Mesenchymal stem cell (in vitro differentiated cells and primary cell): ENCODE data around the gene GNS.
A peak's percentile ranks its signal among the peaks of the same experiment; 100 is the strongest.
"Not testable (repeated sequence)": the region's sequence is repeated elsewhere in the genome, so short reads cannot be mapped to it uniquely, and the experiment has no call there.

Experiments used
- DNase-seq: peaks from one replicate; pipeline ENCODE4 v3.0.0-alpha.2; 2013
- H2AFZ ChIP-seq: one replicate; pipeline ENCODE4 v1.6.1; 2013; ENCODE audit warnings: low read depth, mild to moderate bottlenecking, control low read depth, inconsistent platforms, low read length, moderate library complexity
- H2AK5ac ChIP-seq: 2 replicates; pipeline ENCODE4 v1.6.1; 2013; ENCODE audit warnings: low read length, moderate library complexity, mild to moderate bottlenecking, inconsistent platforms; ENCODE audit not compliant: severe bottlenecking
- H2BK120ac ChIP-seq: one replicate; pipeline ENCODE4 v1.6.1; 2013; ENCODE audit warnings: low read depth, mild to moderate bottlenecking, inconsistent platforms, low read length, moderate library complexity
- H2BK12ac ChIP-seq, 2 experiments: one replicate each; pipeline ENCODE4 v1.6.1; 2013; ENCODE audit warnings: inconsistent platforms in 2 of 2, low read length in 2 of 2, mild to moderate bottlenecking in 2 of 2, moderate library complexity in 2 of 2, control low read depth in 1 of 2
- H2BK15ac ChIP-seq: one replicate; pipeline ENCODE4 v1.6.1; 2013; ENCODE audit warnings: mild to moderate bottlenecking, low read depth, inconsistent platforms; ENCODE audit not compliant: poor library complexity, severe bottlenecking
- H2BK5ac ChIP-seq: 2 replicates; pipeline ENCODE4 v1.6.1; 2013; ENCODE audit warnings: low read depth, mild to moderate bottlenecking, low read length, control low read depth, inconsistent platforms; ENCODE audit not compliant: poor library complexity, severe bottlenecking
- H3K14ac ChIP-seq, 2 experiments: one replicate each; pipeline ENCODE4 v1.6.1; 2013; ENCODE audit warnings: inconsistent platforms in 2 of 2, low read length in 2 of 2, control low read depth in 1 of 2, mild to moderate bottlenecking in 1 of 2, moderate library complexity in 1 of 2
- H3K18ac ChIP-seq, 2 experiments: one replicate each; pipeline ENCODE4 v1.6.1; 2013; ENCODE audit warnings: inconsistent platforms in 2 of 2, low read length in 2 of 2, control low read depth in 1 of 2, low read depth in 1 of 2, mild to moderate bottlenecking in 1 of 2
- H3K23ac ChIP-seq, 2 experiments: one replicate each; pipeline ENCODE4 v1.6.1; 2013; ENCODE audit warnings: inconsistent platforms in 2 of 2, low read length in 2 of 2, mild to moderate bottlenecking in 2 of 2, moderate library complexity in 2 of 2, control low read depth in 1 of 2
- H3K27ac ChIP-seq: 2 replicates; pipeline ENCODE4 v1.5.1; 2013; ENCODE audit warnings: mild to moderate bottlenecking, moderate library complexity, low read length, control low read depth, inconsistent platforms; ENCODE audit not compliant: poor library complexity, severe bottlenecking
- H3K27me3 ChIP-seq, 2 experiments: 2 replicates each; pipeline versions ENCODE4 v1.6.1 to v1.7.0; 2013; ENCODE audit warnings: low read length in 2 of 2, mild to moderate bottlenecking in 2 of 2, moderate library complexity in 2 of 2, control low read depth in 1 of 2, inconsistent platforms in 1 of 2; ENCODE audit not compliant: control insufficient read depth in 1 of 2, insufficient read depth in 1 of 2
- H3K36me3 ChIP-seq, 2 experiments: 2 replicates each; pipeline versions ENCODE4 v1.6.1 to v1.7.0; 2013; ENCODE audit warnings: low read length in 2 of 2, control low read depth in 1 of 2, inconsistent platforms in 1 of 2, low read depth in 1 of 2, mild to moderate bottlenecking in 1 of 2; ENCODE audit not compliant: insufficient read depth in 2 of 2, control insufficient read depth in 1 of 2
- H3K4ac ChIP-seq, 2 experiments: one replicate each; pipeline ENCODE4 v1.6.1; 2013; ENCODE audit warnings: inconsistent platforms in 2 of 2, low read length in 2 of 2, mild to moderate bottlenecking in 2 of 2, moderate library complexity in 2 of 2, control low read depth in 1 of 2, low read depth in 1 of 2
- H3K4me1 ChIP-seq: 2 replicates; pipeline ENCODE4 v1.6.1; 2013; ENCODE audit warnings: low read depth, low read length, control low read depth; ENCODE audit not compliant: control insufficient read depth, insufficient read depth
- H3K4me2 ChIP-seq: 2 replicates; pipeline ENCODE4 v1.6.1; 2013; ENCODE audit warnings: low read length, mild to moderate bottlenecking, inconsistent platforms; ENCODE audit not compliant: poor library complexity, severe bottlenecking
- H3K4me3 ChIP-seq, 2 experiments: 2 replicates each; pipeline versions ENCODE4 v1.5.1 to v1.7.0; 2013; ENCODE audit warnings: low read length in 2 of 2, mild to moderate bottlenecking in 2 of 2, control low read depth in 1 of 2, low read depth in 1 of 2; ENCODE audit not compliant: insufficient read depth in 1 of 2
- H3K79me1 ChIP-seq: replicated peaks from 2 replicates; pipeline ENCODE4 v1.6.1; 2013; ENCODE audit warnings: mild to moderate bottlenecking, control low read depth, low read length, inconsistent platforms; ENCODE audit not compliant: poor library complexity, severe bottlenecking
- H3K9ac ChIP-seq: 2 replicates; pipeline ENCODE4 v1.7.0; 2013; ENCODE audit warnings: mild to moderate bottlenecking, low read length, moderate library complexity
- H3K9me3 ChIP-seq: 2 replicates; pipeline ENCODE4 v1.7.0; 2013; ENCODE audit warnings: mild to moderate bottlenecking, low read length; ENCODE audit not compliant: control insufficient read depth
- H4K8ac ChIP-seq: one replicate; pipeline ENCODE4 v1.6.1; 2013; ENCODE audit warnings: inconsistent platforms, mild to moderate bottlenecking, low read length, moderate library complexity
- H4K91ac ChIP-seq: one replicate; pipeline ENCODE4 v1.6.1; 2013; ENCODE audit warnings: mild to moderate bottlenecking, low read length, inconsistent platforms
- WGBS: methylation state at CpG from one replicate; pipeline ENCODE4 v1.1.7; 2013; ENCODE audit warnings: mixed read lengths; 5-methylcytosine and 5-hydroxymethylcytosine counted together

Gene GNS

DNA sequence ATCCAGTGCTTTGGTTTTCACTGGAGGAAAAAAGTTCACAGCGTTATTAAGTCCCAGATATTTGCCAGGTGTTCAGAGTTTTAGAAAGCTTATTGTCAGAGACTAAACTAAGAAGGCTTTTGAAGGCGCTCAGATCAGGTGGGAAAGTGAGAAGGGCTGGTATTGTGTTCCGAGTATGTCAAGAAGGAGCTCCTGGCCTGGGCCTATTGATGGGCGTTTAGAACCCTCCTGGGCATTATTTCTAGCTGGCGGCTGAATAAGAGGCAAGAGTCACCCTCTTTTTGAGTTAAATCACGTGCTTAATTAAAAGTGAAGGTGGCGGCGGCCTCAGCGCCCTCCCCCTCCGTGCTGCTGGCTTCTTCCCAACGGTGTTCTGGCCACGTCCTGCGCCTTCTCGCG is 20.9 kb upstream of the GNS start:
- Histone ChIP-seq H3K9me3 (peaks cover 10% of the 10 kb centered on the region), H3K9ac (no peak overlapping the region), H3K27me3 (peaks cover 51 to 64% of the 10 kb centered on the region in 2 experiments), H2AFZ (no peak overlapping the region), H2BK120ac (no peak overlapping the region), H3K23ac (no peak overlapping the region), H3K4me1 (peaks cover 11% of the 10 kb centered on the region), H3K79me1 (no peaks in the 10 kb centered on the region), H4K8ac (no peak overlapping the region), H2AK5ac (no peak overlapping the region), H3K4me3 (peak overlapping the region; percentile 50 to 65), H3K18ac (peak overlapping the region in 1 of 2 experiments; percentile 64), H2BK5ac (no peak overlapping the region), H3K14ac (no peak overlapping the region), H3K27ac (no peak overlapping the region), H3K4me2 (peak overlapping the region; percentile 80), H3K4ac (no peak overlapping the region), H2BK12ac (no peak overlapping the region), H2BK15ac (no peak overlapping the region), H4K91ac (no peak overlapping the region), H3K36me3 (no peaks in the 10 kb centered on the region)
- WGBS, result 24% methylated on average over 15 of the region's 15 CpGs
- DNase-seq, result no peak

DNA sequence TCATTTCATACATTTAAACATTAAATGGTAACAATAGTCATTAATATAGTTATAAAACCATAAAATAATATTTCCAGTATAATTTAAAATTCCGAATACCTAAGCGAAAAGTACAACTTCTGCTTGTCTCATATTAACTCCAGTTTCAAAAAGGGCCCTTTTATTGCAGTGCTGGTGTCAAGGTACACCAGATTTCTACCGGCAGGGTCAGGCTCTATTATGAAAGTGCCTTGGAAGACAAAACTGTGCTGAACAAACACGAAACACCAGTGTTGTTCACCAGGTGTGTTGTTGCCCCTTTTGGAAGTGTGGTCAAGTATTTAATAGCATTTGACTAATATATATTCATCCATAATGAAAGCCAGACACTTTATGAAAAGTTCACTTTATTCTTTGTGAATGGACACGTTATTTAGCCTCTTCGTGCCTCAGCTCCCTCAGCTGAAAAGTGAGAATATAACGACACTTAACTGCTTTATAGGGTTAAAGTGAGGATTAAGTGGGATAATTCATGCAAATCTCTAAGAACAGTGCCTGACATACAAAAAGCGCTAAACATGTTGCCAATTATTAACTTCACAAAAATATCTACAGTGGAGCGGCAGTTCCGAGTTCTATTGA is 20.3 kb upstream of the GNS start:
- no peak overlapping the region for H4K8ac ChIP-seq
- peaks cover 51 to 59% of the 10 kb centered on the region in 2 experiments for H3K27me3 ChIP-seq
- no peak overlapping the region for H3K9ac ChIP-seq
- no peak overlapping the region for H3K4me2 ChIP-seq
- no peaks in the 10 kb centered on the region for H3K36me3 ChIP-seq
- H2BK5ac ChIP-seq, result no peak overlapping the region
- no peak overlapping the region for H2BK12ac ChIP-seq
- WGBS, result 95% methylated on average over 9 of the region's 10 CpGs
- H3K4me3 ChIP-seq, result no peak overlapping the region
- no peak overlapping the region for H3K18ac ChIP-seq
- no peak overlapping the region for H3K14ac ChIP-seq
- H3K23ac ChIP-seq, result no peak overlapping the region
- H2BK120ac ChIP-seq, result no peak overlapping the region
- no peak for DNase-seq
- H2AFZ ChIP-seq, result no peak overlapping the region
- peaks cover 11% of the 10 kb centered on the region for H3K9me3 ChIP-seq
- no peak overlapping the region for H4K91ac ChIP-seq
- no peaks in the 10 kb centered on the region for H3K79me1 ChIP-seq
- H3K27ac ChIP-seq, result no peak overlapping the region
- H3K4me1 ChIP-seq, result peaks cover 11% of the 10 kb centered on the region
- H3K4ac ChIP-seq, result no peak overlapping the region
- H2AK5ac ChIP-seq, result no peak overlapping the region
- H2BK15ac ChIP-seq, result no peak overlapping the region

DNA sequence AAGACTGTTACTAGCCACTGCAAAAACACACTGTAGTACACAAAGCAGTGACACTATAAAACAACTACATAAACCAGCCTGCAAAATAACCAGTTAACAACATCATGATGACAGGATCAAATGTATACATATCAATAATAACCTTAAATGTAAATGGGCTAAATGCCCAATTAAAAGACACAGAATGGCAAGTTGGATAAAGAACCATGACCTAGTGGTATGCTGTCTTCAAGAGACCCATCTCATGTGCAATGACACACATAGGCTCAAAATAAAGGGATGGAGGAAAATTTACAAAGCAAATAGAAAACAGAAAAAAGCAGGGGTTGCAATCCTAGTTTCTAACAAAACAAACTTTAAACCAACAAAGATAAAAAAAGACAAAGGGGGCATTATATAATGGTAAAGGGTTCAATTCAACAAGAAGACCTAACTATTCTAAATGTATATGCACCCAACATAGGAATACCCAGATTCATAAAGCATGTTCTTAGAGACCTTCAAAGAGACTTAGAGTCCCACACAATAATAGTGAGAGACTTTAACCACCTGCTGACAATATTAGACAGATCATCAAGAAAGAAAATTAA is 16.0 kb upstream of the GNS start:
- peaks cover 24 to 28% of the 10 kb centered on the region in 2 experiments for H3K27me3 ChIP-seq
- H3K23ac ChIP-seq, H2AK5ac ChIP-seq, H2BK12ac ChIP-seq, H3K18ac ChIP-seq, H3K36me3 ChIP-seq, H3K27ac ChIP-seq, H2AFZ ChIP-seq, DNase-seq, H2BK5ac ChIP-seq, H3K4ac ChIP-seq, H3K4me3 ChIP-seq, H3K4me2 ChIP-seq, H3K9ac ChIP-seq, H3K4me1 ChIP-seq, H3K14ac ChIP-seq, H2BK15ac ChIP-seq, H2BK120ac ChIP-seq, H4K91ac ChIP-seq, H3K79me1 ChIP-seq, H4K8ac ChIP-seq: not testable (repeated sequence)
- H3K9me3 ChIP-seq, result peaks cover 22% of the 10 kb centered on the region

DNA sequence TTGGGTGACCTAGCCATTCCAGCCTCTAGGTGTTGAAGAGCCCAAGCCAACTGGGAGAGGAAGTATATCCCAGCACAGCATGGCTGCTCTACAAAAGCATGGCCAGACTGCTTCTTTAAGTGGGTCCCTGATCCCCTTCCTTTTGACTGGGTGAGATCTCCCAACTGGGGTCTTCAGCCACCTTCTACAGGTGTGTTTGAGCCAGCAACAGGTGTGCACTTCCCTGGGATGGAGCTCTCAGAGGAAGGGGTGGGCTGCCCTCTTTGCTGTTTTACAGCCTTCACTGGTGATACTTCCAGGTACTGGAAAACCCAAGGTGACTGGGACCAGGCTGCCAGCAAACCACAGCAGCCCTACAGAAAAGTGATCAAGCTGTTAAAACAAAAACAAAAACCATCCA is 14.2 kb upstream of the GNS start:
- Histone ChIP-seq H3K79me1 (no peaks in the 10 kb centered on the region), H3K27me3 (peaks cover 13% of the 10 kb centered on the region in 2 experiments), H3K9me3 (peaks cover 22% of the 10 kb centered on the region), H3K4me2 (no peak overlapping the region), H3K36me3 (no peaks in the 10 kb centered on the region), H3K9ac (no peak overlapping the region), H3K4me3 (no peak overlapping the region), H2BK120ac (no peak overlapping the region), H3K18ac (no peak overlapping the region), H2AFZ (no peak overlapping the region), H3K4ac (no peak overlapping the region), H2AK5ac (no peak overlapping the region), H3K23ac (no peak overlapping the region), H2BK15ac (no peak overlapping the region), H3K4me1 (no peaks in the 10 kb centered on the region), H3K27ac (no peak overlapping the region), H4K8ac (no peak overlapping the region), H3K14ac (no peak overlapping the region), H4K91ac (no peak overlapping the region), H2BK12ac (no peak overlapping the region), H2BK5ac (no peak overlapping the region)
- no peak for DNase-seq
